NCI-H2029 treated with DMSO at 0.1 percent for 48 hours (cell line): ENCODE measurements around the gene S1PR2.
A peak's percentile ranks its signal among the peaks of the same experiment; 100 is the strongest.
"Not testable (repeated sequence)": the region's sequence is repeated elsewhere in the genome, so short reads cannot be mapped to it uniquely, and the experiment has no call there.

Source experiments
- DNase-seq: peaks from one replicate; lab custom pipeline; 2025; lab: John Stamatoyannopoulos, UW

The S1PR2 gene

DNA sequence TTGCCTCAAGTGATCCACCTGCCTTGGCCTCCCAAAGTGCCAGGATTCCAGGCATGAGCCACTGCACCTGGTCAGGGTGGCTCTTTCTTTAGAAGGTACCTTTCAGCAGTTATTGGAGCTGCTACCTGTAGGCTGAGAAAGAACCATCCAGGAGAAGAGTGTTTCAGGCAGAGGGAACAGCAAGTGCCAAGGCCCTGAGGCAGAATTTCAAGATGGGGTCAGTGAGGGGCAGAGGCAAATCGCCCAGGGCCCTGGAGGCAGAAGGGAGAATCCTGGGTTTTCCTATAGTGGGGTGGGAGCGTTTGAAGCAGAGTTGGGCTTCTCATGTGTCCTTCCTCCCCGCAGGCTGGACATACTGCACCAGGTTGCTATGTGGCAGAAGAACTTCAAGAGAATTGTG is 23.1 kb upstream of the S1PR2 start:
- DNase-seq: no peak

- DNase-seq: no peak
Observed at GRCh38 chr19:10252707-10253106, 21.6 kb upstream of the S1PR2 start.

DNA sequence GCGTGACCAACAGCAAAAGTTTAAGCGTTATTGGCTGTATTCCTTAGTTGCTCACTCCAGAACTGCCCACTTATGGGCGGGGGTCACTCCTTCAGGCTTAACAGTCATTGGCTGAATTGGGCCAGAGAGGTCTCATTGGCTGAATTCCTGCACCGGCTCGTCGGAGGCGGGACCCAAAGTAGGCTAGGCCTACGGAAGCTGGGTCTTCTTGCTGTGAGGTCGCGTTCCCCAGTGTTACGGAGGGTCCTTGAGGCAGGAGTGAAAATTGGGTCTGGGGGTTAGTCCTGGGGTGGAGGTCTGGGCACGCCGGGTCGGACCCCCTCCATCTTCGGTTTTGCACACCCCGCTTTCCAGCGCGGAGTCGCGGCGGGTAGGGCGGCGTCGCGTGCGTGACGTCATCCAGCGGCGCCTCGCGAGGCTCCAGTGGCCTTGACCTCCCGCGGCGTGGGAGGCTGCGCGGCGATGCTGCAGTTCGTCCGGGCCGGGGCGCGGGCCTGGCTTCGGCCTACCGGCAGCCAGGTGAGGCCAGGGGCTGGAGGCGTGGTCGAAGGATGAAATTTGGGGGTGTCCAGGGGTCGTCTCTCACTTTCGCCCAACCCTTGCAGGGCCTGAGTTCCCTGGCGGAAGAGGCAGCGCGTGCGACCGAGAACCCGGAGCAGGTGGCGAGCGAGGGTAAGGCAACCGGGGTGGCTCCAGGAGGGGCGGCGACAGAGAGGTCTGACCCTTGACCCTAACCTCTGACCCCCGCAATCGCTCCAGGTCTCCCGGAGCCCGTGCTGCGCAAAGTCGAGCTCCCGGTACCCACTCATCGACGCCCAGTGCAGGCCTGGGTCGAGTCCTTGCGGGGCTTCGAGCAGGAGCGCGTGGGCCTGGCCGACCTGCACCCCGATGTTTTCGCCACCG is 20.9 kb upstream of the S1PR2 start, which contains the start of gene MRPL4:
Gene MRPL4 (plus strand): TSS at position 423 of the 903 bp plus-strand sequence. CDS start 40 bp downstream, at position 463.
- peak; percentile 98 for DNase-seq

- DNase-seq: no peak
Observed at GRCh38 chr19:10246511-10246910, 15.4 kb upstream of the S1PR2 start.

GRCh38 chr19:10245189-10245939 is 14.2 kb upstream of the S1PR2 start:
- DNase-seq: no peak

GRCh38 chr19:10243606-10244005 is 12.5 kb upstream of the S1PR2 start:
- no peak for DNase-seq

DNA sequence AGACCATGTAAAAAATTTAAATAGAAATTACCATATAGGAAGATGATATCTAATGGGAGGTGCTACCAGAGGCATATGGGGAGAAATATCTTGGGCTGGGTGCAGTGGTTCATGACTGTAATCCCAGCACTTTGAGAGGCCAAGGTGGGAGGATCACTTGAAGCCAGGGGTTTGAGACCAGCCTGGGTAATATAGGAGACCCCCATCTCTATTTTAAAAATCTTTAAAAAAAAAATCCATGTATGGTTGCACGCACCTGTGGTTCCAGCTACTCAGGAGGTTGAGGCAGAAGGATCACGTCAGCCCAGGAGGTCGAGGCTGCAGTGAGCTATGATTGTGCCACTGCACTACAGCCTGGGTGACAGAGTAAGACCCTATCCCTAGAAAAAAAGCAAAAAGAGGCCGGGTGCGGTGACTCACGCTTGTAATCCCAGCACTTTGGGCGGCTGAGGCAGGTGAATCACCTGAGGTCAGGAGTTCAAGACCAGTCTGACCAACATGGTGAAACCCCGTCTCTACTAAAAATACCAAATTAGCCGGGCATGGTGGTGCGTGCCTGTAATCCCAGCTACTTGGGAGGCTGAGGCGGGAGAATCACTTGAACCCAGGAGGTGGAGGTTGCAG is 10.8 kb upstream of the S1PR2 start:
- not testable (repeated sequence) for DNase-seq

GRCh38 chr19:10238172-10238783 is 7.1 kb upstream of the S1PR2 start:
- peak; percentile 90 for DNase-seq

- no peak for DNase-seq
Observed at GRCh38 chr19:10237702-10238101, 6.6 kb upstream of the S1PR2 start.

- not testable (repeated sequence) for DNase-seq
Observed at GRCh38 chr19:10235409-10235808, 4.3 kb upstream of the S1PR2 start.

GRCh38 chr19:10235003-10235402 is 3.9 kb upstream of the S1PR2 start:
- no peak for DNase-seq

- DNase-seq: no peak
Observed at GRCh38 chr19:10233946-10234345, 2.8 kb upstream of the S1PR2 start.

DNA sequence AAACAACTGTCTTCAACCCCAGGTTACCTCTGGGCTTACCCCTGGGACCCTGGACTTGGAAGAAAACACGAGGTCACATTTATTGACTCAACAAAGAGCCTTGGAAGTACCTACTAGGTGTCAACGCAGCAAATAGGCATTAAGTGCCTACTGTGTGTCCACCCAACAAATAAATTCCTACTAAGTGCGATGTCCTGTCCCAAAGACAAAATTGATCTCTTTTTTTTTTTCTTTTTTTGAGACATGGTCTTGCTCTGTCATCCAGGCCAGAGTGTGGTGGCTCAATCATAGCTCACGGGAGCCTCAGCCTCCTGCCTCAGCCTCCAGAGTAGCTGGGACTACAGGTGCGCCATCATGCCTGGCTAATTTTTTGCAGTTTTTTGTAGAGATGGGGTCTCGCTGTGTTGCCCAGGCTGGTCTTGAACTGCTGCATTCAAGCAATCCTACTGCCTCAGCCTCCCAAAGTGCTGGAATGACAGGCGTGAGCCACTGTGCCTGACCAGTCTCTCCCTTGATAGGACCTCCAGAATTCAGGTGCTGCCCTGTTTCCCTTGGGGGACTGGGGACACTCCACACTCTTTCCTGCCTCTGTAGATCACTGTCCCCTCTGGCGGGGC is 589 bp upstream of the S1PR2 start:
- no peak for DNase-seq

GRCh38 chr19:10230173-10230860 is 814 bp downstream of the S1PR2 start:
- no peak for DNase-seq

DNA sequence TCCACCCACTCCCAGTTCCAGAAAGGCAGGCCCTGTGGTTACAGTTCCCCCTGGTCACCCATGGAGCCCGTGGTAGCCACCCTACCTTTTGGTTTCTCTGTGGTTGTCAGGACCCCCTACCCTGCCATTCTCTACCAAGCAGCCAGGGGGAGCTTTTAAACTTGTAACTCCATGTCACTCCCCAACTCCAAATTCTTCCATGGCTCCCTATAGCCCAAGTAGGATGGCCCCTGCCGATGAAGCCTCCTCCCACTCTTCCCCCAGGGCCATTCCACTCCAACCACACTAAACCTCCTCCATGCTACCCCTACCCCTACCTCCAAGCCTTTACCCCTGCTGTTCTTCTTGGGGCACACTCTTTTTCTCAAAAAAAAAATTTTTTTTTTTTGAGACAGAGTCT is 2.2 kb downstream of the S1PR2 start:
- no peak for DNase-seq

GRCh38 chr19:10228393-10228792 is 2.7 kb downstream of the S1PR2 start:
- no peak for DNase-seq

GRCh38 chr19:10227026-10227971 is 3.8 kb downstream of the S1PR2 start:
- no peak for DNase-seq

- DNase-seq: no peak
Observed at GRCh38 chr19:10226376-10227025, 4.6 kb downstream of the S1PR2 start.

DNA sequence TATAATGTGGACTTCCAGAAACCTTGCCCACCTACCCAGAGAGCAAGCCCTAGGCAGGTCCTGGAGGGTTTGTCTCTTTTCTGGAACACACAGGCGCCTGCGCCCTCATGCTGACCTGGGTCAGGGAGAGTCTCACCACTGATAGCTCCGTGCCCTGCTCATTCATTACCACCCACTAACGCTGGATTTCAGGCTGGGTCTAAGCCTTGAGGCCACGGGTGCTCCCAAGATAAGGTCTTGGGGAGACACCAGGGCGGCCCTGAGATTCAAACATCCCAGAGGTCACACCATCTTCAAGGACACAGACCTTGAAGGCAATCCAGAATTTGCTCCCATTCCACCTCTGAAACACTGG is 5.1 kb downstream of the S1PR2 start:
- DNase-seq: no peak

DNA sequence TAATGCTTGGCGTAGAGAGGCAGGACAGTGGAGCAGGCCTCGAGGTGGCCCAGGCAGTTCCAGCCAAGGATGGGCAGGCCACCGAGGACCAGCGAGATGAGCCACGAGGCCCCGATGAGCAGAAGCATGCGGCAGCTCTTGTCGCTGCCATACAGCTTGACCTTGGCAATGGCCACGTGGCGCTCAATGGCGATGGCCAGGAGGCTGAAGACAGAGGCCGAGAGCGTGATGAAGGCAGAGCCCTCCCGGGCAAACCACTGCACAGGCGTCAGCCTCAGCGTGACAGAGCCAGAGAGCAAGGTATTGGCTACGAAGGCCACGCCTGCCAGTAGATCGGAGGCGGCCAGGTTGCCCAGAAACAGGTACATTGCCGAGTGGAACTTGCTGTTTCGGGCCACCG is 6.8 kb downstream of the S1PR2 start:
- no peak for DNase-seq
